Peyer's patch (tissue), 4 donors: ENCODE results near the gene GMPPB. TPM values are rescaled to one million over a fixed set of nuclear protein-coding genes. Genes with fewer than 3 reads are reported as not detected.

ENCODE experiments used
- DNase-seq, 3 donors: peaks; one replicate each; pipeline ENCODE4 v3.0.0-alpha.2; 2017 to 2019
- H3K27ac ChIP-seq, 4 donors: fragments of 200-600 bp; sonication (generic); one replicate each; pipeline ENCODE4 v1.5.1; 2016 to 2019
- H3K27me3 ChIP-seq, 2 donors: fragments of 200-600 bp; sonication (generic); one replicate each; pipeline ENCODE4 v1.5.1; 2019
- H3K36me3 ChIP-seq, 3 donors: fragments of 200-600 bp; sonication (generic); one replicate each; pipeline ENCODE4 v1.5.1; 2016 to 2019
- H3K4me1 ChIP-seq, 4 donors: fragments of 200-600 bp; sonication (generic); one replicate each; pipeline ENCODE4 v1.5.1; 2016 to 2019
- H3K4me3 ChIP-seq, 4 donors: fragments of 200-600 bp; sonication (generic); 1 replicate in 3 of 4; 2 replicates in 1 of 4; pipeline ENCODE4 v1.5.1; 2016 to 2019; ENCODE audit warnings: mild to moderate bottlenecking in 1 of 4
- H3K9me3 ChIP-seq, 4 donors: fragments of 200-600 bp; sonication (generic); one replicate each; pipeline ENCODE4 v1.5.1; 2016 to 2019; ENCODE audit warnings: mild to moderate bottlenecking in 1 of 4
- POLR2A ChIP-seq, 2 donors: fragments of 450-650 bp; IDR thresholded peaks; one replicate each; pipeline ENCODE4 v1.5.1; 2017; ENCODE audit warnings: antibody characterized with exemption in 2 of 2, mild to moderate bottlenecking in 2 of 2, moderate library complexity in 2 of 2
- total RNA-seq, 4 donors: library from RNA; depleted of rRNA; stranded (reverse); fragments of >200 nt; gene quantifications; one replicate each; pipeline ENCODE4 v1.1.0, GENCODE V29; 2016
- TF ChIP-seq, protein P1 (sequence below), 6 experiments: fragments of 450-650 bp in 4 of 6; fragments of 200-600 bp in 2 of 6; sonication (generic) in 1 of 6; IDR thresholded peaks; one replicate each; pipeline ENCODE4 v1.5.1; 2017 to 2019; ENCODE audit warnings: antibody characterized with exemption in 6 of 6, mild to moderate bottlenecking in 3 of 6, moderate library complexity in 1 of 6

GMPPB gene
- total RNA-seq, 4 donors from 2014 or later = 35.4 to 46.4 (median 40.7) TPM

- no peak for DNase-seq
- Histone ChIP-seq H3K27ac (no peak overlapping the region), H3K4me1 (no peaks in the 10 kb centered on the region), H3K27me3 (no peaks in the 10 kb centered on the region), H3K9me3 (no peaks in the 10 kb centered on the region), H3K4me3 (no peak overlapping the region), H3K36me3 (peaks cover 0 to 4% (median 0%) of the 10 kb centered on the region in 3 donors)
- TF ChIP-seq, protein P1, sequence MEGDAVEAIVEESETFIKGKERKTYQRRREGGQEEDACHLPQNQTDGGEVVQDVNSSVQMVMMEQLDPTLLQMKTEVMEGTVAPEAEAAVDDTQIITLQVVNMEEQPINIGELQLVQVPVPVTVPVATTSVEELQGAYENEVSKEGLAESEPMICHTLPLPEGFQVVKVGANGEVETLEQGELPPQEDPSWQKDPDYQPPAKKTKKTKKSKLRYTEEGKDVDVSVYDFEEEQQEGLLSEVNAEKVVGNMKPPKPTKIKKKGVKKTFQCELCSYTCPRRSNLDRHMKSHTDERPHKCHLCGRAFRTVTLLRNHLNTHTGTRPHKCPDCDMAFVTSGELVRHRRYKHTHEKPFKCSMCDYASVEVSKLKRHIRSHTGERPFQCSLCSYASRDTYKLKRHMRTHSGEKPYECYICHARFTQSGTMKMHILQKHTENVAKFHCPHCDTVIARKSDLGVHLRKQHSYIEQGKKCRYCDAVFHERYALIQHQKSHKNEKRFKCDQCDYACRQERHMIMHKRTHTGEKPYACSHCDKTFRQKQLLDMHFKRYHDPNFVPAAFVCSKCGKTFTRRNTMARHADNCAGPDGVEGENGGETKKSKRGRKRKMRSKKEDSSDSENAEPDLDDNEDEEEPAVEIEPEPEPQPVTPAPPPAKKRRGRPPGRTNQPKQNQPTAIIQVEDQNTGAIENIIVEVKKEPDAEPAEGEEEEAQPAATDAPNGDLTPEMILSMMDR (IDR thresholded peaks at IDR 0.05) = no peak
- TF ChIP-seq POLR2A (IDR thresholded peaks at IDR 0.05) = no peak
Observed at GRCh38 chr3:49763981-49764380, 40.2 kb upstream of the GMPPB start.

DNA sequence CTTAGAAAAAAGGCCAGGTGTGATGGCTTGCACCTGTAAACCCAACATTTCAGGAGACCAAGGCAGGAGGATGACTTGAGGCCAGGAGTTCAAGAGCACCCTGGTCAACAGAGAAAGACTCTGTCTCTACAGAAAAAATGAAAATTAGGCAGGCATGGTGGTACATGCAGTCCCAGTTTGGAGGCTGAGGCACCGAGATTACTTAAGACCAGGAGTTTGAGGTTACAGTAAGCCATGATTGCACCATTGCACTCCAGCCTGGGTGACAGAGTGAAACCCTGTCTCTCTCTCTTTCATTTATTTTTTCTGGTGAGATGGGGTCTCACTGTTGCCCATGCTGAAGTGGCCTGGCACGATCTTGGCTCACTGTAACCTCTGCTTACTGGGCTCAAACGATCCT is 37.9 kb upstream of the GMPPB start:
- Histone ChIP-seq H3K27me3 (no peaks in the 10 kb centered on the region), H3K36me3 (peaks cover 0 to 4% (median 0%) of the 10 kb centered on the region in 3 donors), H3K9me3 (no peaks in the 10 kb centered on the region), H3K4me1 (no peaks in the 10 kb centered on the region), H3K27ac (no peak overlapping the region), H3K4me3 (no peak overlapping the region)
- no peak for DNase-seq
- no peak for TF ChIP-seq POLR2A (IDR thresholded peaks at IDR 0.05)
- TF ChIP-seq, protein P1 (IDR thresholded peaks at IDR 0.05) = no peak

DNA sequence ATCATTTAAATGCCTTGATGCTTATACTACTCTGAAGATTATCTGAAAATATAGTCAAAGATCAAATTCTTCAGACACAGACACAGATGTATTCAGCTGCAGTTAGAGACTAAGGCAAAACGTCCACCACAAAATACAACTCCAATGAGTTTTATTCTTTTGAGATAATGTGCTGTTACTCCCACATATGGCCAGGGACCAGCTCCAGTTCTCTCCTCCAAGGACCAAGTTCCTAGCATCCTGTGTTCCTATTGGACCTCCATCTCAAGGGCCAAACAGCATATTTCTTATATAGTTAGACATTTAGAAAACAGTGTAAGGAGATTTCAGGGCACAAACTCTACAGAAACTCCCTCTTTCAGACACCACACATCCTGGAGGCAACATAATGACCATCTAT is 35.5 kb upstream of the GMPPB start:
- DNase-seq = no peak
- TF ChIP-seq, protein P1 (IDR thresholded peaks at IDR 0.05) = no peak
- no peak for TF ChIP-seq POLR2A (IDR thresholded peaks at IDR 0.05)
- no peaks in the 10 kb centered on the region for H3K27me3 ChIP-seq
- peaks cover 0 to 4% (median 0%) of the 10 kb centered on the region in 3 donors for H3K36me3 ChIP-seq
- H3K4me1 ChIP-seq = peaks cover 0 to 5% (median 0%) of the 10 kb centered on the region in 4 donors
- no peak overlapping the region for H3K4me3 ChIP-seq
- H3K27ac ChIP-seq = no peak overlapping the region
- H3K9me3 ChIP-seq = no peaks in the 10 kb centered on the region

DNA sequence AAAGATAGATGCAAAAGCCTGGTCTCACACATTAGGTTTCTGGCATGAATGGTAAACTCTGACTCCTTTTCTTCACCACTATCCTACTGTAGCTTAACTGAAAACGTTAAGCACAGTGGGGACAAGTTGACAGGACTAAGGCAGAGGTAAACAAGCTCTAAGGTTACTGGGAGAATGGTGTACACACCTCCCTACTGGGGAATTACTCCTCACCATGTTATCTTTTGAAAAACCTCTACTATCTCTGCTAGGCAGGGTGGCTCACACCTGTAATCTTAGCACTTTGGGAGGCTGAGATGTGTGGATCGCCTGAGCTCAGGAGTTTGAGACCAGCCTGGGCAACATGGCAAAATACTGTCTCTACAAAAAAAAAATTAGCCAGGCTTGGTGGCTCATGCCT is 33.4 kb upstream of the GMPPB start:
- no peak for TF ChIP-seq POLR2A (IDR thresholded peaks at IDR 0.05)
- TF ChIP-seq, protein P1 (IDR thresholded peaks at IDR 0.05) = no peak
- no peak overlapping the region for H3K4me3 ChIP-seq
- H3K4me1 ChIP-seq = peaks cover 0 to 15% (median 0%) of the 10 kb centered on the region in 4 donors
- H3K27me3 ChIP-seq = no peaks in the 10 kb centered on the region
- H3K27ac ChIP-seq = no peak overlapping the region
- H3K36me3 ChIP-seq = no peaks in the 10 kb centered on the region
- H3K9me3 ChIP-seq = no peaks in the 10 kb centered on the region
- no peak for DNase-seq

- Histone ChIP-seq H3K9me3 (no peaks in the 10 kb centered on the region), H3K27me3 (no peaks in the 10 kb centered on the region), H3K4me3 (no peak overlapping the region), H3K27ac (no peak overlapping the region), H3K36me3 (no peaks in the 10 kb centered on the region), H3K4me1 (peaks cover 0 to 15% (median 0%) of the 10 kb centered on the region in 4 donors)
- DNase-seq = no peak
- TF ChIP-seq POLR2A (IDR thresholded peaks at IDR 0.05) = no peak
- TF ChIP-seq, protein P1 (IDR thresholded peaks at IDR 0.05) = no peak
Observed at GRCh38 chr3:49756036-49756435, 32.3 kb upstream of the GMPPB start.

GRCh38 chr3:49754536-49754935 is 30.8 kb upstream of the GMPPB start:
- no peak overlapping the region for H3K4me3 ChIP-seq
- no peak overlapping the region for H3K27ac ChIP-seq
- no peaks in the 10 kb centered on the region for H3K27me3 ChIP-seq
- no peaks in the 10 kb centered on the region for H3K9me3 ChIP-seq
- peaks cover 0 to 15% (median 0%) of the 10 kb centered on the region in 4 donors for H3K4me1 ChIP-seq
- TF ChIP-seq, protein P1 (IDR thresholded peaks at IDR 0.05) = no peak
- no peak for TF ChIP-seq POLR2A (IDR thresholded peaks at IDR 0.05)
- no peak for DNase-seq
- no peaks in the 10 kb centered on the region for H3K36me3 ChIP-seq
